Activated CD8-positive, alpha-beta T cell treated with anti-CD3 and anti-CD28 coated beads, Interleukin-2, amount 10 ng/mL, durations not matched to agents 7 days and 5 days (primary cell): Measurements from ENCODE around the gene LMCD1. TPM values are rescaled to one million over a fixed set of nuclear protein-coding genes. Genes with fewer than 3 reads are reported as not detected.

Experiments used
- ATAC-seq: fragments of 150-1000 bp; cut with Tn5 transposase; one replicate; pipeline ENCODE4 v1.10.0; 2021; ENCODE audit warnings: moderate library complexity
- CTCF ChIA-PET: fragments of 350-600 bp; sonication (Branson Sonifier 250); formaldehyde crosslinking; loops from one replicate; lab custom pipeline; 2021; ENCODE audit warnings: antibody characterized with exemption; lab: Charles Lee
- POLR2A ChIA-PET: fragments of 350-600 bp; sonication (Branson Sonifier 250); formaldehyde crosslinking; loops from one replicate; lab custom pipeline; 2021; ENCODE audit warnings: antibody characterized with exemption; lab: Charles Lee
- DNase-seq: peaks from one replicate; pipeline ENCODE4 v3.0.0-alpha.2; 2020
- H3K27ac Mint-ChIP-seq: one replicate; pipeline ENCODE4 v1.8.0; 2021; ENCODE audit warnings: mild to moderate bottlenecking, mixed read lengths
- H3K27me3 Mint-ChIP-seq: one replicate; pipeline ENCODE4 v1.8.0; 2021; ENCODE audit warnings: low read depth, mixed read lengths
- H3K36me3 Mint-ChIP-seq: one replicate; pipeline ENCODE4 v1.8.0; 2021; ENCODE audit warnings: low read depth, mixed read lengths
- H3K4me1 Mint-ChIP-seq: one replicate; pipeline ENCODE4 v1.8.0; 2021; ENCODE audit warnings: low read depth, mixed read lengths
- H3K4me3 Mint-ChIP-seq: one replicate; pipeline ENCODE4 v1.8.0; 2021; ENCODE audit warnings: mild to moderate bottlenecking, mixed read lengths
- H3K9me3 Mint-ChIP-seq: one replicate; pipeline ENCODE4 v1.8.0; 2022; ENCODE audit warnings: mixed read lengths; ENCODE audit not compliant: insufficient read depth
- total RNA-seq, 2 experiments: library from RNA; stranded (reverse); gene quantifications; one replicate each; pipeline ENCODE4 v1.2.3, GENCODE V29; 2021

Gene LMCD1
- total RNA-seq, 2 experiments from 2014 or later, result 0.53 to 1.2 TPM

DNA sequence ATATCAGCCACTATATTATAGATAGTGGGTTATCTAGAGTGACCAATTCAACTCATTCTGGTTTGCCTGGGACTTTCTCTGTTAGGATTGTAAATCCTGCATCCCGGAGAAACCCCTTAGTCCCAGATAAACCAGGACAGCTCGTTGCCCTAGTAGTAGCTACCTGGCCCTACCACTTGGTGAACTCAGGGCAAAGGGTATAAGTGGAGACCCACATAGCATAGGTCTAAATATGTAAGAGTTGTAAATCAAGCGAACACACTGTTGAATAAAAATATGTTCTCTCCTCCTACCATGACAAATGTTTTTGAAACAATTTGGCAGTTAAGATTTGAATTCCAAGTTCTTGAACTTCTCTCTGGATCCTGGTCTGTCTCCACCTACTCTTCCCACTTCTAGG lies 15.7 kb upstream of the LMCD1 start:
- POLR2A ChIA-PET, result no interaction called here
- Mint-ChIP-seq H3K4me3 (no peak overlapping the region), H3K4me1 (no peaks in the 10 kb centered on the region), H3K9me3 (no peaks in the 10 kb centered on the region), H3K27ac (no peak overlapping the region), H3K27me3 (no peaks in the 10 kb centered on the region), H3K36me3 (no peaks in the 10 kb centered on the region)
- DNase-seq (no peak), ATAC-seq (no peak)
- CTCF ChIA-PET, result no interaction called here

DNA sequence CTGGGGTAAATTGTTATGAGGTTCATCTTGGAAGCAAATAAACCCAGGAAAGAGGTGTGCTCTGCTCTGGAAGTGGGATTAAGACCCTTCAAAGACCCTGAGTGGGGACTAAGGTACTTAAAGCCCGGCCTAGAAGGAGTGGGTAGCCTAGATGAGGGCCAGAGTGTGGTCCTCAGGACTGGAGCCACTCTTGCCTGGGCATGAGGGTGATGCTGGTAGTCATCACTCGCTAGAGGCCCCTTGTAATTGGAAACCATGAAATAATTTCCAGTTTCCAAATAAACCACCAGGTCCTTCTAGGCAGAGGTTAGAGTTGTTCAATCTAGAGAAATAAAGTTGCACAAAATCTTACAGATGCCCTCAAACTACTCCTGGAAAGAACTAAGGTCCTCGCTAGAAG lies 15.2 kb upstream of the LMCD1 start:
- no peaks in the 10 kb centered on the region for H3K36me3 Mint-ChIP-seq
- H3K27me3 Mint-ChIP-seq, result no peaks in the 10 kb centered on the region
- DNase-seq (no peak), ATAC-seq (no peak)
- H3K27ac Mint-ChIP-seq, result no peak overlapping the region
- ChIA-PET CTCF (no interaction called here), POLR2A (no interaction called here)
- no peaks in the 10 kb centered on the region for H3K4me1 Mint-ChIP-seq
- no peak overlapping the region for H3K4me3 Mint-ChIP-seq
- H3K9me3 Mint-ChIP-seq, result no peaks in the 10 kb centered on the region

DNA sequence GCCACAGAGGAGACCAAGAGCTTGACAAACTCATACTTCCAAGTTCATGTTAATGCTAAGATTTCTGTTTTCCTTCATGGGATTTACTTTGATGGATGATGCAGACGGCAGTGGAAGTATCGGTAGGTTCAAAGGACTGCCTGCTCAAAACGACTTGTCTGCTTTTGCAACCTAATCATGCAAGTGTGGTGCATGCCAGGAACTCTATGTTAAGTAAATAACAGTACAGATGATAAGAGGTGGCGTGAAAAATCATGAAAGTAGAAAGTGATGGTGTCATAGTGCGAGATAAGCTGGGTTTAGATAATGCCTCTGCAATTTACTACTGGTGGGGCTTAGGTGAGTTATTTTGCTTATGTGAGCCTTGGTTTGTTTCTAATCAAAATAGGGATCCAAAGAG lies 14.7 kb upstream of the LMCD1 start:
- no peaks in the 10 kb centered on the region for H3K27me3 Mint-ChIP-seq
- DNase-seq, result no peak
- H3K4me1 Mint-ChIP-seq, result no peaks in the 10 kb centered on the region
- H3K4me3 Mint-ChIP-seq, result no peak overlapping the region
- no peaks in the 10 kb centered on the region for H3K36me3 Mint-ChIP-seq
- CTCF ChIA-PET, result no interaction called here
- ATAC-seq, result no peak
- no peak overlapping the region for H3K27ac Mint-ChIP-seq
- POLR2A ChIA-PET, result no interaction called here
- no peaks in the 10 kb centered on the region for H3K9me3 Mint-ChIP-seq

DNA sequence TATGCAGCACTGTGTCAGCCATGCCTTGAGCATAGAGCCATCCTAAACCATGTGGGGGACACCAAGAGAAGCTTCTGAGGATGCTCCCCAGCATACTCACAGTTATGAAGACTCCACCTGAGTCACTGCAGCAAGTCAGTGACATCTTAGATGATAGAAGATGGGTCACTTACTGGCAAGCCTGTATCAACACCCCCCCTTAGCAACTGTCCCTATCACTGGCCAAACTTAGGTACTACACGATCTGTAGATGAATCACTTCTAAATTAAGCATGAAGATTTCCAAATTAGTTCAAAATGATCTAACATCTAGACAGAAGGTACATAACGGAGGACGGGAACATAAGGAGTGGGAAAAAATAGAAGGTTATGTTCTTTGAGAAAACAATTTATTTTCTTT lies 13.2 kb upstream of the LMCD1 start:
- Mint-ChIP-seq H3K4me1 (peaks cover 4% of the 10 kb centered on the region), H3K27me3 (no peaks in the 10 kb centered on the region), H3K4me3 (no peak overlapping the region), H3K9me3 (no peaks in the 10 kb centered on the region), H3K27ac (no peak overlapping the region), H3K36me3 (no peaks in the 10 kb centered on the region)
- ATAC-seq, result no peak
- ChIA-PET POLR2A (no interaction called here), CTCF (no interaction called here)
- DNase-seq, result no peak

DNA sequence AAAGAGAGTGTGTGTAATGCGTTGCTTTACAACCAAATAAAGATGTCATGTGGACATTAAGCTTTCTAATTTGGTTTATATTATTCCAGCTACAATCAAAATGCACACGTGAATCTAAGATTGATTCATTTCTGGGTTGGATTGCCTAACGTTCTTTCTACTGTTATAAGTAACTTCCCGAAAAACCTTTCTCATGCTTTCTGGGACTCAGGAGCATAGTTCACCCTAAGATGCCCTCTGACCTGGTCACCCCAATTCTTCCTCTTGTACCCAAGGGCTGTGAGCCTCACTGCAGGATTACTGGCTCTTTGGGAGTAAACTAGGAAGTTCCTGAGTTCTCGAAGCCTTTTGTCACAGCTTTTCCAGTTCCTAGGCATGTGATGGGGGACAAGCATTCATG lies 12.7 kb upstream of the LMCD1 start:
- Mint-ChIP-seq H3K9me3 (no peaks in the 10 kb centered on the region), H3K4me1 (peaks cover 4% of the 10 kb centered on the region), H3K4me3 (no peak overlapping the region), H3K36me3 (no peaks in the 10 kb centered on the region), H3K27ac (no peak overlapping the region), H3K27me3 (no peaks in the 10 kb centered on the region)
- ATAC-seq, result no peak
- no peak for DNase-seq
- POLR2A ChIA-PET, result no interaction called here
- CTCF ChIA-PET, result no interaction called here

DNA sequence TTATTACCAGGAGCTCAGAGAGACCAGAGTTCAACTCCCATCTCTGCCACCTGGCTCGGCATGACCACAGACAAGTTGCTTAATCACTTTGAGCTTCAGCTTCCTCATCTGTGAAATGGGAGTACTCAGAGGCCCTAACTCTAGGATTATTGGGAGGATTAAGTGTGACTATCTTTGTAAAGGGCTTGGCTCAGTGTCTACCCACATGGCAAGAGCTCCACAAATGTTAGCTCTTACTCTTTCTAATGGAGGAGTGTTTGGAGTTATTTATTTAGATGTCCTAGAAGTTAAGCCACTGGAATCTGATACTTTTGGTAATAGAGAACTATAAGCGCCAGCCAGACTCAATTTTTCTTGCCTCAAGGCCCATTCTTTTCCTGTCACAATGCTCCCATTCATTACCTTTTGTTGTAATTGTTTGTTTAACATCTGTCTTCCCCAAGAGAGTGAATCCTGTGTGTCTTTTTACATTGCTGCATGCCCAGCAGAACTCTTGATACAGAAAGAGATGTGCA lies 12.3 kb upstream of the LMCD1 start:
- ChIA-PET CTCF (no interaction called here), POLR2A (no interaction called here)

DNA sequence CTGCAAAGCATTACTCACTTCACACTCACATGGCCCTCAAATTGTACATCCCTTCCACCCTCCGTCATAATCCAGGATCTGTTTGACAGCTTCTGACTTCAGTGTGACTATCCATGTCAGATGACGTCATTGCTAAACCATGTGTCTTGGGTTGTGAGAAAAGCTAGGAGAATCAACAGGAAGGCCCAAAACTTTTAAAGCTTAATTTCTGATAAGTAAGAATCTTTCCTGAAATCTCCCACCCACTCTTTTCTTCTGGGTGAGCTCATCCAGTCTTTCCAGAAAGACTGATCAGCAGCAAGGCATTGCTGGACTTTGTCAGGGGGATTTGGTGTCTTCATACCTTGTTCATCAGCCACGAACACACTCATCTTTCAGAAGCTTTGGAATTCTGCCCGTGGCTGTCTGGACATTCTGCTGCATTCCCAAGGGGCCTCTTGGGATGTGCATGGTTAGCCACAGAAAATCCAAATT lies 11.5 kb upstream of the LMCD1 start:
- Mint-ChIP-seq H3K4me1 (peaks cover 4% of the 10 kb centered on the region), H3K9me3 (no peaks in the 10 kb centered on the region), H3K27me3 (no peaks in the 10 kb centered on the region), H3K4me3 (no peak overlapping the region), H3K27ac (no peak overlapping the region), H3K36me3 (no peaks in the 10 kb centered on the region)
- DNase-seq (no peak), ATAC-seq (no peak)
- ChIA-PET POLR2A (no interaction called here), CTCF (no interaction called here)

More for the DNA sequence above, 12.3 kb upstream of the LMCD1 start:
- no peak for DNase-seq
- Mint-ChIP-seq H3K9me3 (no peaks in the 10 kb centered on the region), H3K4me1 (peaks cover 4% of the 10 kb centered on the region), H3K27ac (no peak overlapping the region), H3K36me3 (no peaks in the 10 kb centered on the region), H3K27me3 (no peaks in the 10 kb centered on the region), H3K4me3 (no peak overlapping the region)
- no peak for ATAC-seq

DNA sequence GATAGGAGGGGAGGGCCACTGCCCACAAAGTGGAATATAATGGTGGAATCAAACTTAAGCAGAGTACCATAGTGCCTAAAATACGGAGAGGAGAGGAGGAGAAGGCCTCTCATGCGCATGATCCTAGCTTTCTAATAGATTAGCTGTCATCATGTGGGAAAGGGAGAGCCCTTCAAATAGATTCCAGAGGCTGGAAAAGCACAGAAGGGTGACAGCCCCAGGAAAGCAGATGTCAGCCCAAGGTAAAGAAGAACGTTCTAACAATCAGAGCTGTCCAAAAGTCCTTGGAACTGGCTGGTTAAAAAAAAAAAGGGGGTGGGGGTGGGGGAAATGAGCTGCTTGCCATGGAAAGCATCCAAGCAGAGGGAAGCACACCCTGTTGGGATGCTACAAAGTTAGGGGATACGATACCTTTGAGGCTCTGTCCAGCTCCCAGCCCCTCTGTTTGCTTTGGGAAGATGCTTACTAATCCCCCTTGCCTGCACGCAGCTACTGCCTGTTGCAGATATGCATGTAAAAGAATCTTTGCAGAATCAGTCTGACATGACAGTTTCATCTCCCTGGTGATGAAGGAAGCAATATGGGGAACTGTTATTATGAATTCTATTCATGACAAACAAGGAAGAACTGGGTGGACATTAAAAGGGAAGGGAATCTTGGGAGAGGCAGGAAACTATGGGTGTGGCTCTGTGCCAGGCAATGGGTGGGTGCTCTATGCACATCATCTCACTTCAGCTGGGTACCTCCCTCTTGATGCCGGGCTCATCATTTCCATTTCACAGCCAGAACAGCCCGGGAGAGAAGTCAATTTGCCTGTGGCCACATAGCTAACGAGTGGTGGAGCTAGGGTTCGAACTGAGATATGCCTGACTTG lies 10.1 kb upstream of the LMCD1 start:
- no peaks in the 10 kb centered on the region for H3K36me3 Mint-ChIP-seq
- no peak overlapping the region for H3K27ac Mint-ChIP-seq
- no peak overlapping the region for H3K4me3 Mint-ChIP-seq
- no peaks in the 10 kb centered on the region for H3K27me3 Mint-ChIP-seq
- ChIA-PET POLR2A (no interaction called here), CTCF (interaction anchor here (0.8 to 1.2 kb wide), 3 partner anchors 49 to 189 kb away, joined by 3 read pairs; no protein-coding TSS in a partner anchor)
- H3K4me1 Mint-ChIP-seq, result peaks cover 4% of the 10 kb centered on the region
- ATAC-seq (no peak), DNase-seq (no peak)
- no peaks in the 10 kb centered on the region for H3K9me3 Mint-ChIP-seq

DNA sequence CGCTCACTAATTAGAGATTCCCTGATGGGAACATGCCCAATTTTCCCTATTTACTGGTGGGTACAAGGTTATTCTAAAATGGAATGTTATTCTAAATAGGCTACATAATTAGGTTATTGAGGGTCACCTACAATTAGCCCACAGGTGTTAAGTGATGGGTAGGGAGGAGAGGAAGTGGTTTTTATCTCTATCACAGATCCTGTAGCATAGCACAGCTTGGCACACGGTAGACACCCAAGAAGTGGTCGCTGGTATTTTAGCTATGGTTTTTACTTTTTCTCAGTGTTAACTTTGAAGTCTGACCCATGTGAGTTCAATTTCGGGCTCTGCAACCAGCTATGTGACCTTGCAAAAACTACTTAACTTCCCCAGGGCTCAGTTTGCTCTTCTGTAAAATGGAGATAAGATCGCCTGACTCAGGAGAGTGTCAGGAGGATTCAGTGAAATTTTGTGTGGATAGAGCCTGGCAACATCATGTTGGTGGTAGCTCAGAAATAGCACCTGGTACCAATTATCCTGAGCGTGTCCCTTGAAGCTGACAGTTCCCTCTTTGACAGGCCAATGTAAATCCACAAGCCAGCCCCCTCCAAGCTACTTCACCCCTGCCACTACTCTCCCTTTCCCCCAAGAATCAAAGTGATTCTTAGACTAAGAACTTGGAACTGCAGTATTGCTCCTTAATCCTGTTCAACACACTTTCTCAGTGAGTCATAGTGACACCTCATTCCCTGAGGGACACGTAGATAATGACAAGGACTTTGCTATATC lies 8.7 kb upstream of the LMCD1 start:
- Mint-ChIP-seq H3K9me3 (no peaks in the 10 kb centered on the region), H3K36me3 (no peaks in the 10 kb centered on the region), H3K27me3 (no peaks in the 10 kb centered on the region), H3K4me1 (peaks cover 4% of the 10 kb centered on the region), H3K27ac (no peak overlapping the region), H3K4me3 (no peak overlapping the region)
- POLR2A ChIA-PET, result no interaction called here
- CTCF ChIA-PET, result interaction anchor here (1.2 kb wide), 1 partner anchor 51 kb away, joined by 3 read pairs; no protein-coding TSS in a partner anchor
- ATAC-seq (no peak), DNase-seq (no peak)

DNA sequence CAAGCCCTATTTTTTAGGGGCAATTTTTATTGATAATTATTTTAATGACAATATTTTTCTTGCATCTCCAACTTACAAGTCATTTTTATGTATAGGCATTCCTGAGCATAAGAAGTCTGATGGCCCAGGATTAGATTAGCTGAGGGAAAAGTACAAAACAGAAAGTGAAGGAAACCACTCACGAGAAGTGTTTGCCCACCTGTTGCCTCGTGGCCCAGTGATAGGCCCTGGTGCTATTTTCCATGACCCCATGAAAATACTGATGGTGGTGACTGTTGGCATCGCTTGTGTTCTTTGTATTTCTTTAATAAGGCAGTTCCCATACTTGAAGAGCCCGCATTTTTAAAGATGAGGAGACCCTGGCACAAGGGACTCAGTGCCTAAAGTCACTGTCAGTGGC lies 7.9 kb upstream of the LMCD1 start:
- ATAC-seq (no peak), DNase-seq (no peak)
- H3K9me3 Mint-ChIP-seq, result no peaks in the 10 kb centered on the region
- ChIA-PET CTCF (no interaction called here), POLR2A (no interaction called here)
- H3K4me3 Mint-ChIP-seq, result no peak overlapping the region
- no peaks in the 10 kb centered on the region for H3K27me3 Mint-ChIP-seq
- H3K27ac Mint-ChIP-seq, result no peak overlapping the region
- H3K36me3 Mint-ChIP-seq, result no peaks in the 10 kb centered on the region
- peaks cover 4% of the 10 kb centered on the region for H3K4me1 Mint-ChIP-seq

DNA sequence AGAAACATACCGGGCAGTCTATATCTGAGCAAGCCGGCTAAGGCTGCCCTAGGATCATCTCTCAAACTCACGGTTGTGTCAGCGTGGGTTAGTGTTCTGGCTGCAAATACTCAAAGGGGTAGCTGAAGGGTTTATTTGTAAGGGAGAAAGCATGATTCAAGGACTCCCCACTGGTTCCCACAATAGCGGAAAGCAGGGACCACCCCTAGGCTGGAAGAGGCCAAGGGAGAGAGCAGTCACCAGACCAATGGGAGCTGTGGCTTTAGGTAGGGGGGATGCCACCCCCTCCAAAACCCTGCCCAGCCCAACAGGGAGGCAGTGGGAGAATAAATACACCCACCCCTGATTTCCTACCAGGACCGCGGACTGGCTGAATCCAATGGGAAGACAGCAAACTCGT lies 7.3 kb upstream of the LMCD1 start:
- POLR2A ChIA-PET, result no interaction called here
- ATAC-seq (no peak), DNase-seq (no peak)
- CTCF ChIA-PET, result no interaction called here
- Mint-ChIP-seq H3K36me3 (no peaks in the 10 kb centered on the region), H3K27ac (no peak overlapping the region), H3K4me3 (no peak overlapping the region), H3K9me3 (no peaks in the 10 kb centered on the region), H3K27me3 (peaks cover under 1% of the 10 kb centered on the region), H3K4me1 (peaks cover 4% of the 10 kb centered on the region)

DNA sequence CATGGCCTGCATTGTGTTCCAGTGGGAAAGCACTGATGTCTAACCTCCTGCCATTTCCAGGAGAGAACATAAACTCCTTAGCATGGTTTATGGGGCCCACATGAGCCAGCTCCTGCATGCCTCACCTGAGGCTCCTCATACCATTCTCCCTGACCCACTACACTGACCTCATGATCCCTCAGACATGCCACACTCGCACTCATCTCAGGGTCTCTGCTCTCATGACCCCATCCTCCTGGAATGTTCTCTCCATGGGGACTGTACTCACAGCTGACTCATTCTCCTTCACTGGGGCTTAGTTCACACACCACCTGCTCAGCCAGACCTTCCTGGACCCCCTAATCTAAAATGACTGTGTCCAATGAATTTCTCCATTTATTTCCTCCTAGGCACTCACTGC lies 4.0 kb upstream of the LMCD1 start:
- Mint-ChIP-seq H3K27ac (no peak overlapping the region), H3K4me3 (no peak overlapping the region), H3K27me3 (peaks cover 19% of the 10 kb centered on the region), H3K36me3 (no peaks in the 10 kb centered on the region), H3K9me3 (no peaks in the 10 kb centered on the region), H3K4me1 (peaks cover 13% of the 10 kb centered on the region)
- DNase-seq (no peak), ATAC-seq (no peak)
- ChIA-PET CTCF (no interaction called here), POLR2A (no interaction called here)
